ENCODE measurements around the gene NDUFAF4. TPM values are rescaled to one million over a fixed set of nuclear protein-coding genes. Genes with fewer than 3 reads are reported as not detected.
"Not testable (repeated sequence)": the region's sequence is repeated elsewhere in the genome, so short reads cannot be mapped to it uniquely, and the experiment has no call there.

NDUFAF4 gene
- total RNA-seq, 1 donor from 2014 or later, result 38.6 TPM

- H3K4me1 ChIP-seq (ENCODE audit: insufficient read depth, low read length), result no peaks in the 10 kb centered on the region
- Mint-ChIP-seq H3K4me1 (ENCODE audit: low read depth, unreplicated experiment) (no peaks in the 10 kb centered on the region), H3K27ac (ENCODE audit: unreplicated experiment) (no peak overlapping the region), H3K27me3 (ENCODE audit: low read depth, unreplicated experiment) (no peaks in the 10 kb centered on the region), H3K9me3 (ENCODE audit: unreplicated experiment) (no peaks in the 10 kb centered on the region), H3K4me3 (ENCODE audit: unreplicated experiment) (no peak overlapping the region), H3K36me3 (ENCODE audit: low read depth, unreplicated experiment) (no peaks in the 10 kb centered on the region)
- H3K27me3 ChIP-seq (ENCODE audit: insufficient read depth, low read length), result no peaks in the 10 kb centered on the region
- H3K79me2 ChIP-seq (ENCODE audit: insufficient read depth, low read length), result peaks cover 10% of the 10 kb centered on the region
- no peak overlapping the region for H3K27ac ChIP-seq (ENCODE audit: low read depth, low read length)
- H4K20me1 ChIP-seq (ENCODE audit: insufficient read depth, low read length), result peaks cover 15% of the 10 kb centered on the region
- FAIRE-seq (no peak), DNase-seq (ENCODE audit: low read depth) (no peak)
- peaks cover 22% of the 10 kb centered on the region for H3K36me3 ChIP-seq (ENCODE audit: insufficient read depth, low read length)
- no peaks in the 10 kb centered on the region for H3K9me3 ChIP-seq (ENCODE audit: insufficient read depth, low read depth, low read length)
- no peak overlapping the region for H2AFZ ChIP-seq (ENCODE audit: low read depth, low read length)
- no peak overlapping the region for H3K4me2 ChIP-seq (ENCODE audit: low read length)
- H3K9ac ChIP-seq (ENCODE audit: low read length), result no peak overlapping the region
- no peak overlapping the region for H3K4me3 ChIP-seq (ENCODE audit: insufficient read depth, low read depth, low read length)
- TF ChIP-seq CTCF (IDR thresholded peaks at IDR 0.05; ENCODE audit: insufficient read depth, low read depth, low read length), result no peak
- no peak for TF ChIP-seq EZH2 (IDR thresholded peaks at IDR 0.05; ENCODE audit: insufficient read depth, low read length)
These were observed 8.9 kb downstream of the NDUFAF4 start for GRCh38 chr6:96888745-96889144.

- Histone ChIP-seq H3K4me3 (ENCODE audit: insufficient read depth, low read depth, low read length) (no peak overlapping the region), H4K20me1 (ENCODE audit: insufficient read depth, low read length) (no peaks in the 10 kb centered on the region), H3K27ac (ENCODE audit: low read depth, low read length) (no peak overlapping the region), H3K36me3 (ENCODE audit: insufficient read depth, low read length) (peaks cover 13% of the 10 kb centered on the region), H2AFZ (ENCODE audit: low read depth, low read length) (no peak overlapping the region), H3K9me3 (ENCODE audit: insufficient read depth, low read depth, low read length) (no peaks in the 10 kb centered on the region), H3K4me2 (ENCODE audit: low read length) (no peak overlapping the region), H3K79me2 (ENCODE audit: insufficient read depth, low read length) (no peaks in the 10 kb centered on the region), H3K27me3 (ENCODE audit: insufficient read depth, low read length) (no peaks in the 10 kb centered on the region), H3K9ac (ENCODE audit: low read length) (no peak overlapping the region), H3K4me1 (ENCODE audit: insufficient read depth, low read length) (no peaks in the 10 kb centered on the region)
- Mint-ChIP-seq H3K9me3 (ENCODE audit: unreplicated experiment) (no peaks in the 10 kb centered on the region), H3K27me3 (ENCODE audit: low read depth, unreplicated experiment) (no peaks in the 10 kb centered on the region), H3K4me3 (ENCODE audit: unreplicated experiment) (no peak overlapping the region), H3K27ac (ENCODE audit: unreplicated experiment) (no peak overlapping the region), H3K36me3 (ENCODE audit: low read depth, unreplicated experiment) (no peaks in the 10 kb centered on the region), H3K4me1 (ENCODE audit: low read depth, unreplicated experiment) (no peaks in the 10 kb centered on the region)
- FAIRE-seq, result no peak
- no peak for DNase-seq (ENCODE audit: low read depth)
- TF ChIP-seq CTCF (IDR thresholded peaks at IDR 0.05; ENCODE audit: insufficient read depth, low read depth, low read length) (no peak), EZH2 (IDR thresholded peaks at IDR 0.05; ENCODE audit: insufficient read depth, low read length) (no peak)
These were observed 11.2 kb downstream of the NDUFAF4 start for GRCh38 chr6:96886519-96886918.

GRCh38 chr6:96885187-96885631 is 12.5 kb downstream of the NDUFAF4 start:
- not testable (repeated sequence) for H3K4me3 Mint-ChIP-seq (ENCODE audit: unreplicated experiment); H3K4me1 ChIP-seq (ENCODE audit: insufficient read depth, low read length); H3K27me3 Mint-ChIP-seq (ENCODE audit: low read depth, unreplicated experiment); H3K9me3 ChIP-seq (ENCODE audit: insufficient read depth, low read depth, low read length); H3K9ac ChIP-seq (ENCODE audit: low read length); H3K4me1 Mint-ChIP-seq (ENCODE audit: low read depth, unreplicated experiment); H3K4me3 ChIP-seq (ENCODE audit: insufficient read depth, low read depth, low read length); H3K27ac Mint-ChIP-seq (ENCODE audit: unreplicated experiment); H3K36me3 Mint-ChIP-seq (ENCODE audit: low read depth, unreplicated experiment); H3K27ac ChIP-seq (ENCODE audit: low read depth, low read length); H3K4me2 ChIP-seq (ENCODE audit: low read length); H3K36me3 ChIP-seq (ENCODE audit: insufficient read depth, low read length); H3K79me2 ChIP-seq (ENCODE audit: insufficient read depth, low read length); H4K20me1 ChIP-seq (ENCODE audit: insufficient read depth, low read length); DNase-seq (ENCODE audit: low read depth); H3K27me3 ChIP-seq (ENCODE audit: insufficient read depth, low read length); H2AFZ ChIP-seq (ENCODE audit: low read depth, low read length); FAIRE-seq; H3K9me3 Mint-ChIP-seq (ENCODE audit: unreplicated experiment)
